Vagina (tissue), 2 donors: Measurements from ENCODE around the gene LBH. TPM values are rescaled to one million over a fixed set of nuclear protein-coding genes. Genes with fewer than 3 reads are reported as not detected.
A peak's percentile ranks its signal among the peaks of the same experiment; 100 is the strongest.

Experiments
- DNase-seq, 2 donors: peaks; one replicate each; pipeline ENCODE4 v3.0.0-alpha.2; 2017; ENCODE audit errors: extremely low spot score in 2 of 2
- H3K27ac ChIP-seq: fragments of 200-600 bp; sonication (generic); one replicate; pipeline ENCODE4 v1.5.1; 2019
- H3K27me3 ChIP-seq: fragments of 200-600 bp; sonication (generic); one replicate; pipeline ENCODE4 v1.5.1; 2019
- H3K36me3 ChIP-seq, 2 donors: fragments of 200-600 bp; sonication (generic); one replicate each; pipeline ENCODE4 v1.5.1; 2017 to 2019
- H3K4me1 ChIP-seq: fragments of 200-600 bp; sonication (generic); one replicate; pipeline ENCODE4 v1.5.1; 2019
- H3K4me3 ChIP-seq, 2 donors: fragments of 200-600 bp; sonication (generic); 1 replicate in 1 of 2; 2 replicates in 1 of 2; pipeline ENCODE4 v1.5.1; 2016 to 2019
- H3K9me3 ChIP-seq: fragments of 200-600 bp; sonication (generic); one replicate; pipeline ENCODE4 v1.5.1; 2019
- CTCF ChIP-seq, 3 experiments: fragments of 450-650 bp in 2 of 3; fragments of 200-600 bp in 1 of 3; sonication (generic) in 1 of 3; IDR thresholded peaks; one replicate each; pipeline ENCODE4 v1.5.1; 2017 to 2019; ENCODE audit warnings: antibody characterized with exemption in 3 of 3, mild to moderate bottlenecking in 2 of 3, moderate library complexity in 2 of 3
- POLR2A ChIP-seq, 2 donors: fragments of 450-650 bp; IDR thresholded peaks; one replicate each; pipeline ENCODE4 v1.6.1; 2017; ENCODE audit warnings: antibody characterized with exemption in 2 of 2, mild to moderate bottlenecking in 2 of 2, moderate library complexity in 2 of 2
- POLR2AphosphoS5 ChIP-seq, 2 donors: sonication (generic); formaldehyde crosslinking; IDR thresholded peaks; one replicate each; pipeline ENCODE4 v1.9.0; 2017; ENCODE audit warnings: antibody characterized with exemption in 2 of 2, mild to moderate bottlenecking in 2 of 2, low read depth in 1 of 2; ENCODE audit not compliant: insufficient read depth in 1 of 2
- intact Hi-C: fragments of 100-400 bp; cut with DNase I; formaldehyde crosslinking; loops from one replicate; pipeline ENCODE4 v1.15.1; 2023
- total RNA-seq: library from RNA; depleted of rRNA; stranded (reverse); fragments of >200 nt; gene quantifications from one replicate; pipeline ENCODE4 v1.2.3, GENCODE V29; 2016

The LBH gene
- total RNA-seq, 1 donor from 2014 or later: 28.0 TPM

GRCh38 chr2:30205456-30205855 is 25.9 kb upstream of the LBH start:
- Histone ChIP-seq H3K4me3 (no peak overlapping the region), H3K36me3 (no peaks in the 10 kb centered on the region), H3K9me3 (no peaks in the 10 kb centered on the region), H3K27me3 (no peaks in the 10 kb centered on the region), H3K4me1 (no peaks in the 10 kb centered on the region), H3K27ac (no peak overlapping the region)
- no peak for TF ChIP-seq POLR2AphosphoS5 (IDR thresholded peaks at IDR 0.05; ENCODE audit: insufficient read depth in 1 of 2, low read depth in 1 of 2)
- no peak for TF ChIP-seq POLR2A (IDR thresholded peaks at IDR 0.05)
- TF ChIP-seq CTCF (IDR thresholded peaks at IDR 0.05): no peak
- no peak for DNase-seq
- intact Hi-C loops: loop anchor here (5.0 kb wide), 1 partner anchor 502 kb away; no protein-coding TSS in a partner anchor

- Histone ChIP-seq H3K4me3 (no peak overlapping the region), H3K4me1 (no peaks in the 10 kb centered on the region), H3K27ac (no peak overlapping the region), H3K36me3 (no peaks in the 10 kb centered on the region), H3K27me3 (no peaks in the 10 kb centered on the region), H3K9me3 (no peaks in the 10 kb centered on the region)
- no peak for TF ChIP-seq POLR2A (IDR thresholded peaks at IDR 0.05)
- no peak for TF ChIP-seq POLR2AphosphoS5 (IDR thresholded peaks at IDR 0.05; ENCODE audit: insufficient read depth in 1 of 2, low read depth in 1 of 2)
- TF ChIP-seq CTCF (IDR thresholded peaks at IDR 0.05): no peak
- intact Hi-C loops: loop anchor here (5.0 kb wide), 1 partner anchor 501 kb away; no protein-coding TSS in a partner anchor
- DNase-seq: no peak
Observed at GRCh38 chr2:30206461-30207430, 24.6 kb upstream of the LBH start.

GRCh38 chr2:30208453-30208852 is 22.9 kb upstream of the LBH start:
- TF ChIP-seq CTCF (IDR thresholded peaks at IDR 0.05) (peak; percentile 69 to 94 (median 87)), POLR2A (IDR thresholded peaks at IDR 0.05) (no peak), POLR2AphosphoS5 (IDR thresholded peaks at IDR 0.05; ENCODE audit: insufficient read depth in 1 of 2, low read depth in 1 of 2) (peak in 1 of 2 donors; percentile 35)
- H3K4me3 ChIP-seq: no peak overlapping the region
- no peaks in the 10 kb centered on the region for H3K27me3 ChIP-seq
- intact Hi-C loops: loop anchor here (5.0 kb wide), 1 partner anchor 499 kb away; no protein-coding TSS in a partner anchor
- no peaks in the 10 kb centered on the region for H3K9me3 ChIP-seq
- no peaks in the 10 kb centered on the region for H3K4me1 ChIP-seq
- no peaks in the 10 kb centered on the region for H3K36me3 ChIP-seq
- H3K27ac ChIP-seq: no peak overlapping the region
- no peak for DNase-seq

GRCh38 chr2:30209227-30209626 is 22.1 kb upstream of the LBH start:
- Histone ChIP-seq H3K27me3 (no peaks in the 10 kb centered on the region), H3K4me1 (no peaks in the 10 kb centered on the region), H3K36me3 (no peaks in the 10 kb centered on the region), H3K9me3 (no peaks in the 10 kb centered on the region), H3K27ac (no peak overlapping the region), H3K4me3 (no peak overlapping the region)
- TF ChIP-seq POLR2A (IDR thresholded peaks at IDR 0.05) (no peak), CTCF (IDR thresholded peaks at IDR 0.05) (no peak), POLR2AphosphoS5 (IDR thresholded peaks at IDR 0.05; ENCODE audit: insufficient read depth in 1 of 2, low read depth in 1 of 2) (no peak)
- no peak for DNase-seq
- intact Hi-C loops: loop anchor here (5.0 kb wide), 1 partner anchor 498 kb away; no protein-coding TSS in a partner anchor

- intact Hi-C loops: no loop called here
Observed at GRCh38 chr2:30213326-30213725, 18.0 kb upstream of the LBH start.

More at GRCh38 chr2:30213326-30213725, 18.0 kb upstream of the LBH start:
- Histone ChIP-seq H3K4me3 (no peak overlapping the region), H3K36me3 (no peaks in the 10 kb centered on the region), H3K27me3 (no peaks in the 10 kb centered on the region), H3K27ac (no peak overlapping the region), H3K4me1 (no peaks in the 10 kb centered on the region), H3K9me3 (no peaks in the 10 kb centered on the region)
- DNase-seq: no peak
- no peak for TF ChIP-seq CTCF (IDR thresholded peaks at IDR 0.05)
- no peak for TF ChIP-seq POLR2A (IDR thresholded peaks at IDR 0.05)
- TF ChIP-seq POLR2AphosphoS5 (IDR thresholded peaks at IDR 0.05; ENCODE audit: insufficient read depth in 1 of 2, low read depth in 1 of 2): no peak
